Vagina (tissue), 2 donors: ENCODE measurements around the gene POPDC3. TPM values are rescaled to one million over a fixed set of nuclear protein-coding genes. Genes with fewer than 3 reads are reported as not detected.

Experiments used
- DNase-seq, 2 donors: peaks; one replicate each; pipeline ENCODE4 v3.0.0-alpha.2; 2017; ENCODE audit errors: extremely low spot score in 2 of 2
- H3K27ac ChIP-seq: fragments of 200-600 bp; sonication (generic); one replicate; pipeline ENCODE4 v1.5.1; 2019
- H3K27me3 ChIP-seq: fragments of 200-600 bp; sonication (generic); one replicate; pipeline ENCODE4 v1.5.1; 2019
- H3K36me3 ChIP-seq, 2 donors: fragments of 200-600 bp; sonication (generic); one replicate each; pipeline ENCODE4 v1.5.1; 2017 to 2019
- H3K4me1 ChIP-seq: fragments of 200-600 bp; sonication (generic); one replicate; pipeline ENCODE4 v1.5.1; 2019
- H3K4me3 ChIP-seq, 2 donors: fragments of 200-600 bp; sonication (generic); 1 replicate in 1 of 2; 2 replicates in 1 of 2; pipeline ENCODE4 v1.5.1; 2016 to 2019
- H3K9me3 ChIP-seq: fragments of 200-600 bp; sonication (generic); one replicate; pipeline ENCODE4 v1.5.1; 2019
- CTCF ChIP-seq, 3 experiments: fragments of 450-650 bp in 2 of 3; fragments of 200-600 bp in 1 of 3; sonication (generic) in 1 of 3; IDR thresholded peaks; one replicate each; pipeline ENCODE4 v1.5.1; 2017 to 2019; ENCODE audit warnings: antibody characterized with exemption in 3 of 3, mild to moderate bottlenecking in 2 of 3, moderate library complexity in 2 of 3
- POLR2A ChIP-seq, 2 donors: fragments of 450-650 bp; IDR thresholded peaks; one replicate each; pipeline ENCODE4 v1.6.1; 2017; ENCODE audit warnings: antibody characterized with exemption in 2 of 2, mild to moderate bottlenecking in 2 of 2, moderate library complexity in 2 of 2
- POLR2AphosphoS5 ChIP-seq, 2 donors: sonication (generic); formaldehyde crosslinking; IDR thresholded peaks; one replicate each; pipeline ENCODE4 v1.9.0; 2017; ENCODE audit warnings: antibody characterized with exemption in 2 of 2, mild to moderate bottlenecking in 2 of 2, low read depth in 1 of 2; ENCODE audit not compliant: insufficient read depth in 1 of 2
- intact Hi-C: fragments of 100-400 bp; cut with DNase I; formaldehyde crosslinking; loops from one replicate; pipeline ENCODE4 v1.15.1; 2023
- total RNA-seq: library from RNA; depleted of rRNA; stranded (reverse); fragments of >200 nt; gene quantifications from one replicate; pipeline ENCODE4 v1.2.3, GENCODE V29; 2016

POPDC3 gene
- total RNA-seq, 1 donor from 2014 or later: not detected

- no peak for DNase-seq
- no peaks in the 10 kb centered on the region for H3K36me3 ChIP-seq
- no peaks in the 10 kb centered on the region for H3K4me1 ChIP-seq
- intact Hi-C loops: no loop called here
- H3K9me3 ChIP-seq: no peaks in the 10 kb centered on the region
- TF ChIP-seq POLR2A (IDR thresholded peaks at IDR 0.05) (no peak), POLR2AphosphoS5 (IDR thresholded peaks at IDR 0.05; ENCODE audit: insufficient read depth in 1 of 2, low read depth in 1 of 2) (no peak), CTCF (IDR thresholded peaks at IDR 0.05) (no peak)
- no peaks in the 10 kb centered on the region for H3K27me3 ChIP-seq
- no peak overlapping the region for H3K4me3 ChIP-seq
- no peak overlapping the region for H3K27ac ChIP-seq
Measured at GRCh38 chr6:105204768-105205167, 25.0 kb upstream of the POPDC3 start.

GRCh38 chr6:105204331-105204730 is 24.5 kb upstream of the POPDC3 start:
- no peaks in the 10 kb centered on the region for H3K9me3 ChIP-seq
- H3K27me3 ChIP-seq: no peaks in the 10 kb centered on the region
- H3K36me3 ChIP-seq: no peaks in the 10 kb centered on the region
- no peaks in the 10 kb centered on the region for H3K4me1 ChIP-seq
- TF ChIP-seq POLR2AphosphoS5 (IDR thresholded peaks at IDR 0.05; ENCODE audit: insufficient read depth in 1 of 2, low read depth in 1 of 2) (no peak), CTCF (IDR thresholded peaks at IDR 0.05) (no peak), POLR2A (IDR thresholded peaks at IDR 0.05) (no peak)
- intact Hi-C loops: no loop called here
- DNase-seq: no peak
- no peak overlapping the region for H3K4me3 ChIP-seq
- H3K27ac ChIP-seq: no peak overlapping the region

GRCh38 chr6:105202486-105202885 is 22.7 kb upstream of the POPDC3 start:
- TF ChIP-seq CTCF (IDR thresholded peaks at IDR 0.05) (no peak), POLR2AphosphoS5 (IDR thresholded peaks at IDR 0.05; ENCODE audit: insufficient read depth in 1 of 2, low read depth in 1 of 2) (no peak), POLR2A (IDR thresholded peaks at IDR 0.05) (no peak)
- H3K9me3 ChIP-seq: no peaks in the 10 kb centered on the region
- no peak overlapping the region for H3K27ac ChIP-seq
- no peaks in the 10 kb centered on the region for H3K4me1 ChIP-seq
- no peaks in the 10 kb centered on the region for H3K27me3 ChIP-seq
- DNase-seq: no peak
- intact Hi-C loops: no loop called here
- no peaks in the 10 kb centered on the region for H3K36me3 ChIP-seq
- H3K4me3 ChIP-seq: no peak overlapping the region

- intact Hi-C loops: no loop called here
- no peaks in the 10 kb centered on the region for H3K27me3 ChIP-seq
Measured at GRCh38 chr6:105200133-105200730, 20.4 kb upstream of the POPDC3 start.

More at GRCh38 chr6:105200133-105200730, 20.4 kb upstream of the POPDC3 start:
- no peaks in the 10 kb centered on the region for H3K36me3 ChIP-seq
- no peak overlapping the region for H3K4me3 ChIP-seq
- DNase-seq: no peak
- no peak overlapping the region for H3K27ac ChIP-seq
- no peaks in the 10 kb centered on the region for H3K4me1 ChIP-seq
- no peak for TF ChIP-seq CTCF (IDR thresholded peaks at IDR 0.05)
- no peak for TF ChIP-seq POLR2A (IDR thresholded peaks at IDR 0.05)
- no peak for TF ChIP-seq POLR2AphosphoS5 (IDR thresholded peaks at IDR 0.05; ENCODE audit: insufficient read depth in 1 of 2, low read depth in 1 of 2)
- H3K9me3 ChIP-seq: no peaks in the 10 kb centered on the region
